GM12878 (cell line): Measurements from ENCODE around the gene SRP54. TPM values are rescaled to one million over a fixed set of nuclear protein-coding genes. Genes with fewer than 3 reads are reported as not detected.

Experiments
- ATAC-seq: fragments of 200-7000 bp; cut with Tn5 transposase; 3 replicates; pipeline ENCODE4 v1.9.1; 2020; ENCODE audit warnings: mild to moderate bottlenecking, moderate library complexity
- BruUV-seq: library from RNA; stranded (reverse); fragments of 400-500 nt; replicated peaks from 2 replicates; lab custom pipeline; 2021; lab: Mats Ljungman, UMichigan
- CTCF ChIA-PET: fragments of 300-600 bp; sonication (Branson Sonifier 250); formaldehyde crosslinking; extraction: SDS; loops from one replicate; lab custom pipeline; 2021; ENCODE audit warnings: inconsistent platforms; lab: Yijun Ruan, JAX
- POLR2A ChIA-PET: fragments of 350-600 bp; formaldehyde crosslinking; extraction: SDS; loops from one replicate; lab custom pipeline; 2021; ENCODE audit warnings: inconsistent platforms; lab: Charles Lee
- RAD21 ChIA-PET: fragments of 300-600 bp; sonication (Branson Sonifier 250); formaldehyde crosslinking; loops from one replicate; lab custom pipeline; 2023; ENCODE audit warnings: antibody characterized with exemption; ENCODE audit not compliant: unreplicated experiment; lab: Charles Lee
- SMC1A ChIA-PET: fragments of 300-600 bp; sonication (Branson Sonifier 250); formaldehyde crosslinking; loops from one replicate; lab custom pipeline; 2023; ENCODE audit not compliant: unreplicated experiment, uncharacterized antibody; lab: Charles Lee
- DNase-seq: peaks from one replicate; pipeline ENCODE4 v3.0.0-alpha.2; 2011; ENCODE audit warnings: low read depth, low spot score
- FAIRE-seq: peaks from 3 replicates; lab custom pipeline; 2011; peaks lifted over from hg19 to GRCh38; lab: Jason Lieb, UNC
- H2AFZ ChIP-seq: 2 replicates; pipeline ENCODE4 v1.6.0; 2011; ENCODE audit warnings: low read depth, low read length, control low read depth; ENCODE audit not compliant: control insufficient read depth
- H3K27ac ChIP-seq: 2 replicates; pipeline ENCODE4 v1.5.1; 2011; ENCODE audit warnings: control low read depth; ENCODE audit not compliant: control insufficient read depth, insufficient read depth
- H3K27me3 ChIP-seq, 2 experiments: replicated peaks in 1 of 2; 2 replicates each; pipeline versions ENCODE4 v1.6.0 to v1.6.1; 2011; ENCODE audit warnings: low read length in 1 of 2; ENCODE audit not compliant: control insufficient read depth in 2 of 2, insufficient read depth in 2 of 2
- H3K36me3 ChIP-seq, 2 experiments: 2 replicates each; pipeline ENCODE4 v1.5.1; 2011; ENCODE audit warnings: low read length in 1 of 2; ENCODE audit not compliant: control insufficient read depth in 2 of 2, insufficient read depth in 2 of 2
- H3K4me1 ChIP-seq: 2 replicates; pipeline ENCODE4 v1.6.1; 2011; ENCODE audit warnings: mild to moderate bottlenecking, low read length, moderate library complexity, mixed read lengths; ENCODE audit not compliant: control insufficient read depth, insufficient read depth
- H3K4me2 ChIP-seq: 2 replicates; pipeline ENCODE4 v1.6.0; 2011; ENCODE audit warnings: control low read depth; ENCODE audit not compliant: control insufficient read depth, insufficient read depth
- H3K4me3 ChIP-seq: fragments of 200-600 bp; sonication (generic); 2 replicates; pipeline ENCODE4 v1.5.1; 2016
- H3K79me2 ChIP-seq: 2 replicates; pipeline ENCODE4 v1.6.0; 2011; ENCODE audit warnings: low read length; ENCODE audit not compliant: control insufficient read depth, insufficient read depth
- H3K9ac ChIP-seq: 2 replicates; pipeline ENCODE4 v1.8.0; 2011; ENCODE audit warnings: low read length, control low read depth, mixed read lengths; ENCODE audit not compliant: control insufficient read depth, insufficient read depth
- H3K9me3 ChIP-seq: replicated peaks from 3 replicates; pipeline ENCODE4 v1.5.1; 2011; ENCODE audit warnings: mild to moderate bottlenecking, low read length; ENCODE audit not compliant: control insufficient read depth, insufficient read depth
- H4K20me1 ChIP-seq: 2 replicates; pipeline ENCODE4 v1.6.0; 2011; ENCODE audit not compliant: control insufficient read depth, insufficient read depth
- EZH2 ChIP-seq: IDR thresholded peaks from 2 replicates; pipeline ENCODE4 v1.6.1; 2012; ENCODE audit warnings: low read depth, mild to moderate bottlenecking, control low read depth, inconsistent platforms, low read length, borderline replicate concordance; ENCODE audit not compliant: control insufficient read depth
- LARP7 ChIP-seq: fragments of 450-650 bp; IDR thresholded peaks from 2 replicates; pipeline ENCODE4 v1.6.1; 2017; ENCODE audit warnings: mild to moderate bottlenecking
- POU2F2 ChIP-seq: IDR thresholded peaks from 3 replicates; pipeline ENCODE4 v1.6.1; 2011; ENCODE audit warnings: low read depth, mild to moderate bottlenecking, low read length, borderline replicate concordance
- RAD51 ChIP-seq: fragments of 450-650 bp; IDR thresholded peaks from 2 replicates; pipeline ENCODE4 v1.6.1; 2016; ENCODE audit warnings: moderate library complexity, mild to moderate bottlenecking, inconsistent platforms
- WGBS: methylation state at CpG from one replicate; pipeline ENCODE4 v1.1.6; 2016; ENCODE audit warnings: low lambda C conversion rate; ENCODE audit not compliant: insufficient replicate concordance, insufficient coverage; ENCODE audit errors: missing lambda C conversion rate; 5-methylcytosine and 5-hydroxymethylcytosine counted together
- in situ Hi-C: fragments of 300-500 bp; cut with MboI; formaldehyde crosslinking; loops from 9 replicates; pipeline ENCODE4 v1.14.3; 2018; ENCODE audit warnings: mixed read lengths
- intact Hi-C: fragments of 100-400 bp; cut with micrococcal nuclease; formaldehyde crosslinking; loops from one replicate; pipeline ENCODE4 v1.14.2; 2022; ENCODE audit not compliant: unreplicated experiment
- polyA plus RNA-seq, 11 experiments: library from polyadenylated mRNA; depleted of rRNA in 4 of 11; unstranded in 6 of 11; stranded (reverse) in 5 of 11; fragments of >200 nt; fragmentation: Nextera tagmentation in 4 of 11; fragmentation: Illumina TruSeq in 1 of 11; extraction: Ambion mirVana in 4 of 11; extraction: Trizol in 1 of 11; gene quantifications; 1 replicate in 1 of 11; 2 replicates in 10 of 11; pipeline versions ENCODE4 v1.2.1 to v1.2.3, GENCODE V29; 2011 to 2016; ENCODE audit warnings: inconsistent platforms in 2 of 11, missing spikeins in 2 of 11, low read depth in 1 of 11
- total RNA-seq, 4 experiments: library from RNA; depleted of rRNA in 3 of 4; stranded (reverse); fragments of >200 nt in 3 of 4; fragmentation: Illumina TruSeq in 1 of 4; extraction: Trizol in 1 of 4; gene quantifications; 2 replicates each; pipeline versions ENCODE4 v1.2.1 to v1.2.3, GENCODE V29; 2013 to 2021
- TF ChIP-seq, protein P1 (sequence below): fragments of 450-650 bp; formaldehyde crosslinking; IDR thresholded peaks from 2 replicates; pipeline ENCODE4 v1.4.0; 2020; ENCODE audit warnings: mild to moderate bottlenecking, moderate library complexity

The SRP54 gene
- total and polyA plus RNA-seq, 10 of the 15 experiments (the other 5 are each of a cell fraction or from before 2014, with no cell fraction given), result 54.1 to 130 (median 72.3) TPM

DNA sequence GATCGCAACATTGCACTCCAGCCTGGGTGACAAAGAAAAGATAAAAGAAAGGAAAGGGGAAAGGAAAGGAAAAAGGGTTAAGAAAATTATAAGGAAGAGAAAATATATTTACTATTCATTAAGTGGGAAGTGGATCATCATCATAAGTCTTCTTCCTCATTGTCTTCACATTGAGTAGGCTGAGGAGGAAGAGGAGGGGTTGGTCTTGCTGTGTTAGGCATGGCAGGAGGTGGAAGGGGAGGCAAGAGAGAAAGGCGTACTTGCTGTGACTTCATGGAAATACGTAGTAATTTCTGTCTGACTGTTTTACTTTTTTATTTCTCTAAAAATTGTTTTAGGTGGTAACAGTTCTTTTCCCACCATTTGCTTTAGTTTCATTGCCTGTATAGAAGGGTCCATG, 89.4 kb downstream of the SRP54 start:
- no peak for TF ChIP-seq EZH2
- TF ChIP-seq LARP7, result no peak
- TF ChIP-seq, protein P1, sequence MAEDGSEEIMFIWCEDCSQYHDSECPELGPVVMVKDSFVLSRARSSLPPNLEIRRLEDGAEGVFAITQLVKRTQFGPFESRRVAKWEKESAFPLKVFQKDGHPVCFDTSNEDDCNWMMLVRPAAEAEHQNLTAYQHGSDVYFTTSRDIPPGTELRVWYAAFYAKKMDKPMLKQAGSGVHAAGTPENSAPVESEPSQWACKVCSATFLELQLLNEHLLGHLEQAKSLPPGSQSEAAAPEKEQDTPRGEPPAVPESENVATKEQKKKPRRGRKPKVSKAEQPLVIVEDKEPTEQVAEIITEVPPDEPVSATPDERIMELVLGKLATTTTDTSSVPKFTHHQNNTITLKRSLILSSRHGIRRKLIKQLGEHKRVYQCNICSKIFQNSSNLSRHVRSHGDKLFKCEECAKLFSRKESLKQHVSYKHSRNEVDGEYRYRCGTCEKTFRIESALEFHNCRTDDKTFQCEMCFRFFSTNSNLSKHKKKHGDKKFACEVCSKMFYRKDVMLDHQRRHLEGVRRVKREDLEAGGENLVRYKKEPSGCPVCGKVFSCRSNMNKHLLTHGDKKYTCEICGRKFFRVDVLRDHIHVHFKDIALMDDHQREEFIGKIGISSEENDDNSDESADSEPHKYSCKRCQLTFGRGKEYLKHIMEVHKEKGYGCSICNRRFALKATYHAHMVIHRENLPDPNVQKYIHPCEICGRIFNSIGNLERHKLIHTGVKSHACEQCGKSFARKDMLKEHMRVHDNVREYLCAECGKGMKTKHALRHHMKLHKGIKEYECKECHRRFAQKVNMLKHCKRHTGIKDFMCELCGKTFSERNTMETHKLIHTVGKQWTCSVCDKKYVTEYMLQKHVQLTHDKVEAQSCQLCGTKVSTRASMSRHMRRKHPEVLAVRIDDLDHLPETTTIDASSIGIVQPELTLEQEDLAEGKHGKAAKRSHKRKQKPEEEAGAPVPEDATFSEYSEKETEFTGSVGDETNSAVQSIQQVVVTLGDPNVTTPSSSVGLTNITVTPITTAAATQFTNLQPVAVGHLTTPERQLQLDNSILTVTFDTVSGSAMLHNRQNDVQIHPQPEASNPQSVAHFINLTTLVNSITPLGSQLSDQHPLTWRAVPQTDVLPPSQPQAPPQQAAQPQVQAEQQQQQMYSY (CRISPR knock-in tag), result no peak
- TF ChIP-seq RAD51, result no peak
- TF ChIP-seq POU2F2, result no peak
- TF ChIP-seq, all 136 proteins: peak for 0
- ATAC-seq (no peak), DNase-seq (no peak), FAIRE-seq (no peak)
- H2AFZ ChIP-seq, result no peak overlapping the region
- H4K20me1 ChIP-seq, result no peaks in the 10 kb centered on the region
- RAD21 ChIA-PET, result no interaction called here
- H3K27ac ChIP-seq, result no peak overlapping the region
- in situ Hi-C loops (no loop called here), intact Hi-C loops (no loop called here)
- SMC1A ChIA-PET, result interaction anchor here (0.7 kb wide), 1 partner anchor 122 kb away, joined by 3 read pairs; no protein-coding TSS in a partner anchor
- H3K4me2 ChIP-seq, result no peak overlapping the region
- no peak overlapping the region for H3K9ac ChIP-seq
- no peaks in the 10 kb centered on the region for H3K79me2 ChIP-seq
- H3K4me1 ChIP-seq, result no peaks in the 10 kb centered on the region
- H3K27me3 ChIP-seq, result no peaks in the 10 kb centered on the region
- no TSS peak for BruUV-seq
- H3K9me3 ChIP-seq, result no peaks in the 10 kb centered on the region
- POLR2A ChIA-PET, result no interaction called here
- CTCF ChIA-PET, result no interaction called here
- whole genome bisulfite sequencing, result 95% methylated on average over 3 of the region's 3 CpGs
- H3K36me3 ChIP-seq, result no peaks in the 10 kb centered on the region; a peak in 1 of 4 replicates
- no peak overlapping the region for H3K4me3 ChIP-seq
